A549 (cell line): ENCODE measurements around the gene CADM1.

Experiments
- CTCF ChIP-seq: fragments of >200 bp; sonication (Bioruptor Twin); formaldehyde crosslinking; IDR thresholded peaks from 3 replicates; pipeline ENCODE4 v1.5.1; 2016
- ZFP36 ChIP-seq: fragments of 450-650 bp; IDR thresholded peaks from 2 replicates; pipeline ENCODE4 v1.6.1; 2014; ENCODE audit warnings: borderline replicate concordance; ENCODE audit not compliant: partially characterized antibody

DNA sequence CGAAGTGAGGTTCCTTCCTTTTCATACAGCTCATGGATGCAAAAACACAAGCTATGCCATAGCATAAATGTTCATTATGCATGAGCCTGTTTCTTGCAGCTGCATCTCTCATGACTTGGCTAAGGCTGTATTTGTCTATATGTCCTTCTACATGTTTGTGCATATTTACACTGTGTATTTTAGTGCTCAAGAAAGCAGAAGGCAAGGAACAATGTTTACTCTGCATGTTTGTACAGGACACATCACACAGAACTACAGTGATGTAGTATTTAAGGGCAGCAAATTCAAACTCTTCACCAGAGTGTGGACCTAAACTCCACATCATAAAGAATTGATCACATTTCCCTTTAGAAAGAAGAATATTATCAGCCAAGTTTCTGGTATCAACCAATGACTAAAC is 170.3 kb downstream of the CADM1 start:
- TF ChIP-seq CTCF (no peak), ZFP36 (no peak)
